GM13977 (cell line): ENCODE results near the gene HIPK4.
"Not testable (repeated sequence)": the region's sequence is repeated elsewhere in the genome, so short reads cannot be mapped to it uniquely, and the experiment has no call there.

Experiments
- DNase-seq: peaks from one replicate; pipeline ENCODE4 v3.0.0; 2012; ENCODE audit warnings: low spot score
- in situ Hi-C: fragments of 300-500 bp; cut with MboI; formaldehyde crosslinking; loops from one replicate; pipeline ENCODE4 v1.12.0; 2022; ENCODE audit warnings: low sequenced_read_pairs, low pct_unique_long_range_greater_than_20kb, mixed read lengths, inconsistent platforms; ENCODE audit not compliant: unreplicated experiment
- TF ChIP-seq, protein P1 (sequence below): IDR thresholded peaks from 2 replicates; pipeline ENCODE4 v1.5.1; 2012; ENCODE audit warnings: mild to moderate bottlenecking, control low read depth; ENCODE audit not compliant: insufficient read depth; ENCODE audit errors: extremely low read depth, missing control alignments

Gene HIPK4

DNA sequence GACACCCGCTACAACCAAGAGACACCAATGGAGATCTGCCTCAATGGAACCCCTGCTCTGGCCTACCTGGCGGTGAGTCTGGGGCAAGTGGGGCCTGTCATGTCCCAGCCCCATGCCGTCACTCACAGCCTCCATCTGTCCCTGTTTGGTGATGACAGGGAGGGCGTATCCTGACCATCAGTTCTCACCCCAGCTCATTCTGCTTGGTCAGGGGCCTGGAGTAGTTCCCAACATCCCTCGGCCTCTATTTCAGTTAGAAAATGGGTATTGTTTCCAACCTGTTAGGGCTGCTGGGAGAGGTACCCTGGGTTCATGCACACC lies 18.2 kb downstream of the HIPK4 start:
- TF ChIP-seq, protein P1, sequence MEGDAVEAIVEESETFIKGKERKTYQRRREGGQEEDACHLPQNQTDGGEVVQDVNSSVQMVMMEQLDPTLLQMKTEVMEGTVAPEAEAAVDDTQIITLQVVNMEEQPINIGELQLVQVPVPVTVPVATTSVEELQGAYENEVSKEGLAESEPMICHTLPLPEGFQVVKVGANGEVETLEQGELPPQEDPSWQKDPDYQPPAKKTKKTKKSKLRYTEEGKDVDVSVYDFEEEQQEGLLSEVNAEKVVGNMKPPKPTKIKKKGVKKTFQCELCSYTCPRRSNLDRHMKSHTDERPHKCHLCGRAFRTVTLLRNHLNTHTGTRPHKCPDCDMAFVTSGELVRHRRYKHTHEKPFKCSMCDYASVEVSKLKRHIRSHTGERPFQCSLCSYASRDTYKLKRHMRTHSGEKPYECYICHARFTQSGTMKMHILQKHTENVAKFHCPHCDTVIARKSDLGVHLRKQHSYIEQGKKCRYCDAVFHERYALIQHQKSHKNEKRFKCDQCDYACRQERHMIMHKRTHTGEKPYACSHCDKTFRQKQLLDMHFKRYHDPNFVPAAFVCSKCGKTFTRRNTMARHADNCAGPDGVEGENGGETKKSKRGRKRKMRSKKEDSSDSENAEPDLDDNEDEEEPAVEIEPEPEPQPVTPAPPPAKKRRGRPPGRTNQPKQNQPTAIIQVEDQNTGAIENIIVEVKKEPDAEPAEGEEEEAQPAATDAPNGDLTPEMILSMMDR = no peak
- no peak for DNase-seq
- in situ Hi-C loops = no loop called here

DNA sequence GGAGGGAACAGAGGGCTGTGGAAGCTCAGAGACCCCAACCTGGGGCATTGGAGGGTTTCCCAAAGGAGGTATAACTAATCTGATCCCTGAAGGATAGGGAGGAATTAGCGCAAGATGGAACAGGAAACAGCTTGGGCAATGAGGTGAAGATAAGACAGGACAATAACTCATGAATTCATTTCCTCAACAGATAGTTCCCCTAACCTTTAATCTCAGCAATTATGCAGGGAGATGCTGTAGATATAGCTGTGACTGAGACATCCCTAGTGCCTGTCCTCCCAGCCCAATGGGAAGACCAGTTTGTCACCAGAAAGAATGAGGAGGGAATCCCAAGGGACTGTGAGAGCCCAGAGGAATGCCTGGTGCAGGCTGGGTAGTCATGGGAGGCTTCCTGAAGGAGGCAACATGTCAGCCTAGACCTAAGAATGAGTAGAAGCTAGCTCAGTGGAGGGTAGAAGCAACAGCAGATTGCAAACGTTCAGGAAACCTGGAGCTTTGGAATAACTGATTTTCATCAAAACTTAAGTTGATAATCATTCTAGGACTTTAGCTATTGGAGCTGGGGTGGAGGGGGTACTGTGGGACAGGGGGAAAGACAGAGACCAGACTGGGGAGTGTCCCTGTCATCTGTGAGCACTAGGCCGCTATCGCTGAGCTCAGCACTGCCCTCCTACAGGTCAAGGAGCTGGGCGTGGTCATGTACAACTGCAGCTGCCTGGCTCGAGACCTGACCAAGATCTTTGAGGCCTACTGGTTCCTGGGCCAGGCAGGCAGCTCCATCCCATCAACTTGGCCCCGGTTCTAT lies 18.8 kb downstream of the HIPK4 start:
- no peak for DNase-seq
- TF ChIP-seq, protein P1 = no peak
- in situ Hi-C loops = no loop called here

DNA sequence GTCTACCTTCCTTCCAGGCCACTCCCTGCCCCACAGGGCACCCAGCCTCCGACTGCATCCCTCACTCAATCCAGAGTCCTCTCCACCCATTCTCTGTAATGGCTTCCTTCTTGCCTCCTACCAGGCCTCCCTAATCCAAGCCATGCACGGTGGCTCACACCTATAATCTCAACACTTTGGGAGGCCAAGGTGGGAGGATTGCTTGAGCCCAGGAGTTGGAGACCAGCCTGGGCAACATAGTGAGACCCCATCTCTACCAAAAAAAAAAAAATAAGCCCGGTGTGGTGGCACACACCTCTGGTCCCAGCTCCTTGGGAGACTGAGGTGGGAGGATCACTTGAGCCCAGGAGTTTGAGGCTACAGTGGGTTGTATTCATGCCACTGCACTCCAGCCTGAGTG lies 19.7 kb downstream of the HIPK4 start:
- in situ Hi-C loops, DNase-seq: not testable (repeated sequence)

DNA sequence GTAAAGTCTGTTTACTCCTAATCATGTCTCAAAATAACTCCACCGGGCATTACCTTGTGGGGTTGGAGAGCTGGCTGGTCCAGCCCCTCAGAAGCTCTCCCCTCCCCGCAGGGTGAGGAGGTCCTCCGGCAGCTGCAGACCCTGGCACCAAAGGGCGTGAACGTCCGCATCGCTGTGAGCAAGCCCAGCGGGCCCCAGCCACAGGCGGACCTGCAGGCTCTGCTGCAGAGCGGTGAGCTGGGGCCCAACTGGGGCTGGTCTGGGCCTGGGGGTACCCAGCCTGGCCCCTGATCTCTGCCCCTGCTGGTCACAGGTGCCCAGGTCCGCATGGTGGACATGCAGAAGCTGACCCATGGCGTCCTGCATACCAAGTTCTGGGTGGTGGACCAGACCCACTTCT lies 20.2 kb downstream of the HIPK4 start:
- TF ChIP-seq, protein P1 = no peak
- in situ Hi-C loops = no loop called here
- no peak for DNase-seq

DNA sequence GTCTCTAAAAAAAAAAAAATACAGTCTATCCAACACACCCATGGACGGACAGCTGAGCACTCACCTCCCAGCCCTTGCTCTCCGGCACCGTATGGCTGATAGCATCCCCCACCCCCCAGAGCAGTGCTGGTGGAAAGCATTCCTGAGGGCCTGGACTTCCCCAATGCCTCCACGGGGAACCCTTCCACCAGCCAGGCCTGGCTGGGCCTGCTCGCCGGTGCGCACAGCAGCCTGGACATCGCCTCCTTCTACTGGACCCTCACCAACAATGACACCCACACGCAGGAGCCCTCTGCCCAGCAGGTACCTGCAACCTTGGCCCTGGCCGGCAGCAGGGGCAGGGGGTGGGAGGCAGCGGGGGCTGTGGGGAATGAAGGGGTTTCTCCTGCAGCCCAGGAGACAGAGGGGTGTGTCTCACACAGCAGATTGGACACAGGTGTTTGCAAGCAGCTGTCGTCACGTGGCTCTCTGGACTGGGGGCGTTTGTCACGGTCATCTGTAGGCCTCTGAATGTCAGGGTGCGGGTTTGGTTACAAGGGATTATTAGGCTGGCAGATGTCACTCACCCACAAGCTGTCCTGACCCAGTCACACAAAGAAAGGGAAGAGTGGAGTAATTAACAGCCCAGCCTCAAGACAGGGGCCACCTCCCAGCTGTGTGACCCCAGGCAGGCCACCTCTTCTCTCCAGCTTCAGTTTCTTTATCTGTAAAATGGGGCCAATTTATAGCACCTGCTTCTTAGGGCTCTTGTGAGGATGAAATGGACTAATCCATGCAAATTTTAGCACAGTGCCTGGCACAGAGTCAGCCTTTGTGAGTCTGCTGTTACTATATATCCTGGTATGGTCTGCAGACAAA lies 22.2 kb downstream of the HIPK4 start:
- TF ChIP-seq, protein P1 = no peak
- no peak for DNase-seq
- in situ Hi-C loops = no loop called here

DNA sequence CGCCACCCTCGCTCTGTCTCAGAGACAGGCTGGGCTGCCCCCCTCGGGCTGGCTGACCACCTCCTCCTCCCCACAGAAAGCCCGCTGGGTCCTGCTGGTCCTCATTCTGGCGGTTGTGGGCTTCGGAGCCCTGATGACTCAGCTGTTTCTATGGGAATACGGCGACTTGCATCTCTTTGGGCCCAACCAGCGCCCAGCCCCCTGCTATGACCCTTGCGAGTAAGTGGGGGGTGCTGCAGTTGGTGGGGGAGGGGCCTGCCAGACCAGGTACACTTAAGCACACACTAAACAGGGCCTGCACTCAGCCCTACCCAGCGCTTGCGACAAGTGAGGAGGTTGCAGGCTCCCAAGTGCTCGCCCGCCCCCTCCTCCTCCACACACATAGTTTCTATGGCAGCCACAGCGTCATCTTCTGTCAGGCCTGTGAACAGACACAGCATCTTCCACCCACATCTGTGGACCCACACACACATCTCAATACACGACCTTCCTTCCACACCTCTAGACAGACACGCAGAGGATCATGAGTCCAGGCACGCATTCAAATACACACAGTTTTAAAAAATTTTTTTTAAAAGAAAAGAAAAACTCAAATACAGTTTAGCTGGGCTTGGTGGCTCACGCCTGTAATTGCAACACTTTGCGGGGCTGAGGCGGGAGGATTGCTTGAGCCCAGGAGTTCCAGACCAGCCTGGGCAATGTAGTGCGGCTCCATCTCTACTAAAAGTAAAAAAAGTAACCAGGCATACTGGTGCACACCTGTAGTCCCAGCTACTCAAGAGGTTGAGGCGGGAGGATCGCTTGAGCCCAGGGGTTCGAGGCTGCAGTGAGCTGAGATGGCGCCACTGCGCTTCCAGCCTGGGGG lies 23.1 kb downstream of the HIPK4 start:
- in situ Hi-C loops = no loop called here
- TF ChIP-seq, protein P1 = no peak
- no peak for DNase-seq
